NCI-H460 (cell line): ENCODE measurements around the gene B3GNT7. TPM values are rescaled to one million over a fixed set of nuclear protein-coding genes. Genes with fewer than 3 reads are reported as not detected.

ENCODE experiments used
- DNase-seq: peaks from one replicate; pipeline ENCODE4 v3.0.0-alpha.2; 2016; ENCODE audit warnings: low read depth; ENCODE audit errors: extremely low read depth
- total RNA-seq: library from RNA; depleted of rRNA; stranded (reverse); fragments of >200 nt; shearing (Covaris generic); gene quantifications from 2 replicates; pipeline ENCODE4 v1.2.3, GENCODE V29; 2014

B3GNT7 gene
- total RNA-seq, 1 experiment from 2014 or later: not detected

- DNase-seq: no peak
These were observed 11.9 kb upstream of the B3GNT7 start for GRCh38 chr2:231383416-231384108.

GRCh38 chr2:231384109-231384435 lies 11.4 kb upstream of the B3GNT7 start:
- no peak for DNase-seq

- DNase-seq: no peak
These were observed 10.5 kb upstream of the B3GNT7 start for GRCh38 chr2:231384970-231385369.

GRCh38 chr2:231385429-231385828 lies 10.1 kb upstream of the B3GNT7 start:
- DNase-seq: no peak

GRCh38 chr2:231386446-231386845 lies 9.1 kb upstream of the B3GNT7 start:
- DNase-seq: no peak

GRCh38 chr2:231387904-231388724 lies 7.4 kb upstream of the B3GNT7 start:
- DNase-seq: no peak

- no peak for DNase-seq
These were observed 6.7 kb upstream of the B3GNT7 start for GRCh38 chr2:231388725-231389346.

- no peak for DNase-seq
These were observed 4.8 kb upstream of the B3GNT7 start for GRCh38 chr2:231390667-231391066.

- no peak for DNase-seq
These were observed 3.5 kb upstream of the B3GNT7 start for GRCh38 chr2:231391981-231392380.

- no peak for DNase-seq
These were observed 2.9 kb upstream of the B3GNT7 start for GRCh38 chr2:231392431-231393148.

GRCh38 chr2:231393149-231394131 lies 2.1 kb upstream of the B3GNT7 start:
- no peak for DNase-seq

GRCh38 chr2:231394211-231395141 lies 1.0 kb upstream of the B3GNT7 start:
- no peak for DNase-seq

GRCh38 chr2:231396058-231396821 lies 730 bp downstream of the B3GNT7 start:
- DNase-seq: no peak

- no peak for DNase-seq
These were observed 1.8 kb downstream of the B3GNT7 start for GRCh38 chr2:231397011-231397927.

GRCh38 chr2:231397928-231398294 lies 2.4 kb downstream of the B3GNT7 start:
- no peak for DNase-seq

GRCh38 chr2:231398585-231398984 lies 3.1 kb downstream of the B3GNT7 start:
- DNase-seq: no peak
